Stimulated activated CD8-positive, alpha-beta memory T cell treated with anti-CD3 and anti-CD28 coated beads, Interleukin-4, amount 100 ng/mL, for 1 hour (primary cell): ENCODE data around the gene TMEM239.

Experiments used
- DNase-seq, 2 donors: peaks; one replicate each; pipeline ENCODE4 v3.0.0-alpha.2; 2020; ENCODE audit warnings: low read depth in 2 of 2, low spot score in 1 of 2

Gene TMEM239

DNA sequence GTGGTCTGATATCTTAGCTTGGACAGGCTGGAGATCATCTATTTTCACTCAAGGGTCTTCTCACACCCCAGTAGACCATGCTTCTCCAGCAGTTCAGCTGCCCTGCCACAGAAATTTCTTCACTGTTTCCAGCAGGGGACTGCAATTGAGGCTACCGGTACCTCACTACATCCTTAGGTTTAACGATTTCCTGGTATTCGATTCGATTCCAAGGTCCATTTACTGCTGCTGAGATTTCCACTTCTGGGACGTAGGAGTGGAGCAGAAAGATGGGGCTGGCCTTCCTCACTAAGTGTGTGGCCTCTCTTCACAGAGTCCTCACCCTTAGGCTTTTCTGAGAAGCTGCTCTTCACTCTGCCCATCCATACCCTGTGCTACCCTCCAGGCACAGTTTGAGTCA is 30.5 kb downstream of the TMEM239 start:
- DNase-seq: no peak

DNA sequence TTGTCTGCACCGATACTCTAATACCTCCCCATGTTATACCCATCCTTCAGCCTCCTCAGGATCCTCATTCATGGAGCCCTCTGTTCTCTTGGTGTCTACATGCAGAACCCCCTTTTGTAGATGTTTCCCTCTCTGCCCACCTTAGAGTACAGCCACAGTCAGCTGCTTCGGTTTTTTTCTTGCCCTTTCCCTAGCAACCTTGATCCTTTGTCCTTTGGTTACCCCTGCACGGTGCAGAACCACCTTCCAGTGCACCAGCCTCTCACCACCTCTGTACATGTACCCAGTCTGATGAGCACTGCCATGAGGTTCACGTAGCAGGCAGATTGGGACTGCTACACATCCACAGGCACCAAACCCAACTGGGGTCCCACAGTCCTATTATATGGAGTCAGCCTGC is 31.6 kb downstream of the TMEM239 start:
- DNase-seq: no peak

DNA sequence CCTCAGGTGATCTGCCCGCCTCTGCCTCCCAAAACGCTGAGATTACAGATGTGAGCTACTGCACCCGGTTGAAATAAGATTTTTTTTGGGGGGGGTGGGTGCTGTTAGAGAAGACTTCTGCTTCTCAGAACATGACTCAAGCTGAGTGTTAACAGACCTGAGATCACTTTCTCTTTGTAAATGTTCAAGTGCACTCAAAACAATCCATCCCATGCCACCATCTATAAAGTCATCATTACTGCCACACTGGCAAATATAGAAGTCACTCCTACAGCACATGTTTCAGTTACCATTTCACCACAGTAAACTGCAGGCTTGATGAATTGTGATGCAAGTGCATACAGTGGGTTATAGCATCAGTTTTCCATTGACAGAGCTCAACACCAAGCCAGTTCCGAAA is 33.4 kb downstream of the TMEM239 start:
- DNase-seq: no peak

DNA sequence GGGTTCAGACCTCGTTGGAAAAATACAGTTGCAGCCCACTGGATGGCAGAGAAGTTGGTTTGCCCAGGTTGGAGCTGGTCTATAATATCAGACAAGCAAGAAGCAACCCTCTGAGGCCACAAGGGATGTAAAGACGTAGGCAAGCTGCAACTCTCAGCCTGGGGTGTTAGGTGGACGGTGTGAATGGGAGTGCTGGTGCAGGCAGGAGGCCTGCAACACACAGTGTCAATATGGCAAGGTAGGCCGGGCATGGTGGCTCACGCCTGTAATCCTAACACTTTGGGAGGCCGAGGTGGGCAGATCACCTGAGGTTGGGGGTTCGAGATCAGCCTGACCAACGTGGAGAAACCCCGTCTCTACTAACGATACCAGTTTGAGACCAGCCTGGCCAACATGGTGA is 34.9 kb downstream of the TMEM239 start:
- no peak for DNase-seq

DNA sequence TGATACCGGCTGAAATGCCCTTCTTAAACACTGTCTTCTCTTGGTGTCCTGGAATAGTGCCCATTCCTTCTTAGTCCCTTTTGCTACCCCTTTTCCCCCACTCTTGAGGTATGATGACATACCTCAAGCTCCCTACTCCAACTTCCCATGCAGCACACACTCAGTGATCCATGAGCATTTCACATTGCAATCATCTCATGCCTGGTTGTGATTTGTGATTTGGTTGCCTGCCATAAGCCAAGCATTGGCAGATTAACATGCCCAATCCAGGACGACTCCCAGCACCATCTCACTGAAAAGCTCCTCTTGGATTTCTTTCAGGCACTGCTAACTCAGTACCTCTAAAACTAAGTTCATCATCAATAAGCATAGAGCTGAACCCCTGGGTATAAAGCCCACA is 42.4 kb downstream of the TMEM239 start:
- no peak for DNase-seq

DNA sequence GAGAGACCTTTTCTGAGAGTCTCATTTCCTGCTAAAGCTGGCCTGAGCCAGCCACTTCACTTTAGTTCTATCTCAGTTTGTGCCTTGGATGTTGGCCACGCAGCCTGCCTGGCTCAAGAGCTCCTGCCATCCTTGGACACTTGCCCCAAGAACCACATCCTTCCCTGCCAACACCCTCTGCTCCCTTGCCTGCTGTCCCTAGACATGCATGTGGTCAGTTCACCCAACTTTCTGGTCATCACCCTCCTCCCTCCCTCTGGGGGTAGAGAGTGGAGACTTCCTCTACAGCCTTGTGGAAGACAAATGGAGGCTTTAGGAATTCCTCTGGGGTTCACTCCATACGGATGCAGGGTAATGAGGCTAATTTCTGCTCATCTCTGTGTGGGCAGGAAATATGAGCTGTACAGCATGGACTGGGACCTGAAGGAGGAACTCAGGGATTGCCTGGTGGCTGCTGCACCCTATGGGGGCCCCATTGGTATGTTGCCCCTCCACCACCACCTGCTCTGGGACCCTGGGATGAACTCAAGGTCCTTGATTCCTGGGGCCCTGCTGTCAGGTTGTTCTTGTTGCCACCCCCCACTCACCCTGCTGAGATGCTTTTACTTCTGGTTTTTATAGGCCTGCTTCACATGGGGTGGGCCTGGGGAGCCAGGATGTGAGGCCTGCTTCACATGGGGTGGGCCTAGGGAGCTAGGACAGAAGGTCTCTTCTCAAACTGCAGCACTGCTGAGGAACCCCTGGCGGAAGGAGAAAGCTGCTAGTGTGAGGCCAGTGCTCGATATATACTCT is 43.4 kb downstream of the TMEM239 start:
- no peak for DNase-seq

DNA sequence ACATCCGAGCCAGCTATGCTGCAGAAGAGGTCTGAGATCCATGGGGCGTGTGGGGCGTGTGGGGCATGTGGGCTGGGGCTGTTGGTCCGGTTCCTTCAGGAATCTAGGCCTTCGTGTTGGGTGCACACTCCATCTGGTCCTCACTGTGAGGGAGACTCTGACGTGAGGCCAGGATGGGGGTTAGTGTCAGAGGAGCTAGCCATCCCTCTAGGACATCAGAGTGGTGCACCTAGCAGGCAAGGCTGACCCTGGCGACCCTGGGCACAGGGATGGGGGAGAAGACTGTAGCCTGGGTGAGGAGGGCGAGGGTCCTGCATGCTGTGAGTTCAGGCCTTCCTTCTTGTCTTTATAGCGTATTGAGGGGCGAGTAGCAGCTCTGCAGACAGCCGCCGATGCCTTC is 48.5 kb downstream of the TMEM239 start:
- DNase-seq: no peak

DNA sequence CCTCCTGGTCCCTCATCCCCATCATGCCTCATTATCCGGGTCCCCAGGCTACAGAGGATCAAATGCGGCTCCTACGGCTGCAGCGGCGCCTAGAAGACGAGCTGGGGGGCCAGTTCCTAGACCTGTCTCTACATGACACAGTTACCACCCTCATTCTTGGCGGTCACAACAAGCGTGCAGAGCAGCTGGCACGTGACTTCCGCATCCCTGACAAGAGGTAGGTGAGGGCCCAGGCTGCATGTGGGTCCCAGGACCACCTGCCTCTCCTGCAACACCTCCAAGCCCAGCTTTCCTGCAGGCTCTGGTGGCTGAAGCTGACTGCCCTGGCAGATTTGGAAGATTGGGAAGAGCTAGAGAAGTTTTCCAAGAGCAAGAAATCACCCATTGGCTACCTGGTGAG is 48.9 kb downstream of the TMEM239 start:
- DNase-seq: no peak

DNA sequence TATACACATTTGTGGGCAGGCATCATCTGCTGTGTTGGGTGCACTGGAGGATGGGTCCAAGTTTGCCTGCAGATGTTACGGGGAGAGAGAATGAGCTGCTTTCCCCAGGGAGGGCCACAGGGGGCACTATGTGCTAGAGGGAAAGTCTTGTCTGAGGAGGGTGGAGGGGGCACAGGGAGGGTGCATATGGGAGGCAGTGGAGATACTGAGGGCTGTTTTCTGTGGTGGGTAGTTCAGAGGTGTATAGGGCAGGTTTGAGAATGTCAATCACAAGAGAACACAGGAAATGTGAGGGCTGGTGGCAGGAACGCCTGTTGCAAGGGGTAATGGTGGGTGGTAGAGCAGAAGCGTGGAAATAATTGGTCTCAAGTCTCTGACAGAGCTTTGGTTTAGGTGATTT is 49.5 kb downstream of the TMEM239 start:
- no peak for DNase-seq

DNA sequence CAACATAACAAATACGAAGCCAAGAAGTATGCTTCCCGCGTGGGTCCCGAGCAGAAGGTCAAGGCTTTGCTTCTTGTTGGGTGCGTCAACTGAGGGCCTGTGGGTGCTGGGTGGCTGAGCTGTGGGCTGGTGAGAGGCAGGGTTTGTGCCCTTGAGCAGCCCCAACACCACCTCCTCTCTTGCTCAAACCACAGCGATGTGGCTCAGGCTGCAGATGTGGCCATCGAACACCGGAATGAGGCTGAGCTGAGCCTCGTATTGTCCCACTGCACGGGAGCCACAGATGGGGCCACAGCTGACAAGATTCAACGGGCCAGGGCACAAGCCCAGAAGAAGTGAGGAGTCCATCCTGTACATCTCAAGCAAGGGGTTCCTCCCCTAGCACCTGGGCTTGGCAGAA is 50.1 kb downstream of the TMEM239 start:
- DNase-seq: no peak

DNA sequence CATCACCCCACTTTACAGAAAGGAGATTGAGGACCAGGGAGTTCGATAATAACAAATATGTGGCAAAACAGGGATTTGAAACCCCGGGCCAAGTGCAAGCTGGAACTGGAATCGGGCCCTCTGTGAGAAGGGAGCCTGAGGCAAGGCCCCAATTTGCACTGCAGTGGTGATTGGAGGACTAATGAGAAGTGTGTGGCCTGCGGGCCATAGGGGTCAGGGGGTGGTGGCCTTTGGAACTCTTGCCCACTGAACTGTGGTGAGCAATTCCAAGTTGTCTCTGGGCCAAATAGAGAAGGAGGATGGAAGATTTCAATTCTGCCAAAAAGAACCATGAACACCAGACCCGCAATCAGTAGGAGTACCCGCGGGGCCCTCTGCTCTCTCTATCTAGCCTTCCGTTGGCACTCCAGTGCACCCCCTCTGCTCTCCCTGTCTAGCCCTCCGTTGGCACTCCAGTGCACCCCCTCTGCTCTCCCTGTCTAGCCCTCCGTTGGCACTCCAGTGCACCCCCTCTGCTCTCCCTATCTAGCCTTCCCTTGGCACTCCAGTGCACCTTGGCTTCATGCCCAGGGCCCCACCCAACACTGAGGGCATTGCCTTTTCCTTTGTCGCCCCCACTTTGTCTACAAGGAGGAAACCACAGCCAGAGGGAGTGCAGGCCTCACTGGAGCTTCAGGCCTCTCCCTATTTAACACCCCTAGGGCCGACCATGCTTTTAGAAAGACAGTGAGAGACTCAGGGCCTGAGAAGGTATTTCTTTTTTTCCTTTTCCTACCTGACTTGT is 51.1 kb downstream of the TMEM239 start:
- no peak for DNase-seq
